CD4-positive, CD25-positive, alpha-beta regulatory T cell (primary cell): Measurements from ENCODE around the gene ABLIM3. TPM values are rescaled to one million over a fixed set of nuclear protein-coding genes. Genes with fewer than 3 reads are reported as not detected.
"Not testable (repeated sequence)": the region's sequence is repeated elsewhere in the genome, so short reads cannot be mapped to it uniquely, and the experiment has no call there.

Experiments used
- ATAC-seq, 2 donors: fragments of 150-1000 bp; cut with Tn5 transposase; one replicate each; pipeline ENCODE4 v1.10.0; 2021; ENCODE audit warnings: low read depth in 2 of 2, moderate number of reproducible peaks in 2 of 2, moderate library complexity in 1 of 2
- DNase-seq, 3 donors: peaks; one replicate each; pipeline versions ENCODE4 v3.0.0 to v3.0.0-alpha.2; 2012 to 2022; ENCODE audit warnings: mixed read lengths in 1 of 3
- H3K27ac ChIP-seq: one replicate; pipeline ENCODE4 v1.7.0; 2013; ENCODE audit warnings: mild to moderate bottlenecking, low read length; ENCODE audit not compliant: insufficient read depth, poor library complexity, severe bottlenecking
- H3K27me3 ChIP-seq: one replicate; pipeline ENCODE4 v1.7.0; 2013; ENCODE audit warnings: low read length; ENCODE audit not compliant: control insufficient read depth, insufficient read depth
- H3K36me3 ChIP-seq: one replicate; pipeline ENCODE4 v1.7.0; 2013; ENCODE audit warnings: mild to moderate bottlenecking, low read length, moderate library complexity; ENCODE audit not compliant: control insufficient read depth, insufficient read depth
- H3K4me1 ChIP-seq: 2 replicates; pipeline ENCODE4 v1.7.0; 2013; ENCODE audit warnings: mild to moderate bottlenecking, low read length; ENCODE audit not compliant: insufficient read depth, control insufficient read depth, poor library complexity, severe bottlenecking
- H3K4me3 ChIP-seq: one replicate; pipeline ENCODE4 v1.7.0; 2013; ENCODE audit warnings: low read depth, mild to moderate bottlenecking, low read length, moderate library complexity
- H3K9me3 ChIP-seq, 2 experiments: 1 replicate in 1 of 2; 2 replicates in 1 of 2; pipeline ENCODE4 v1.7.0; 2013; ENCODE audit warnings: low read length in 2 of 2, mild to moderate bottlenecking in 1 of 2, moderate library complexity in 1 of 2; ENCODE audit not compliant: control insufficient read depth in 2 of 2
- H3K27ac Mint-ChIP-seq, 3 donors: one replicate each; pipeline ENCODE4 v1.8.0; 2020 to 2022; ENCODE audit warnings: mild to moderate bottlenecking in 3 of 3, mixed read lengths in 3 of 3, moderate library complexity in 2 of 3
- H3K27me3 Mint-ChIP-seq: one replicate; pipeline ENCODE4 v1.8.0; 2022; ENCODE audit warnings: mild to moderate bottlenecking, mixed read lengths
- H3K36me3 Mint-ChIP-seq: one replicate; pipeline ENCODE4 v1.8.0; 2020; ENCODE audit warnings: mixed read lengths
- H3K4me1 Mint-ChIP-seq, 4 donors: one replicate each; pipeline ENCODE4 v1.8.0; 2020 to 2022; ENCODE audit warnings: mixed read lengths in 4 of 4, mild to moderate bottlenecking in 1 of 4
- H3K4me3 Mint-ChIP-seq, 4 donors: one replicate each; pipeline ENCODE4 v1.8.0; 2020 to 2022; ENCODE audit warnings: mild to moderate bottlenecking in 4 of 4, mixed read lengths in 4 of 4, moderate library complexity in 3 of 4
- H3K9me3 Mint-ChIP-seq, 7 donors: one replicate each; pipeline ENCODE4 v1.8.0; 2020 to 2022; ENCODE audit warnings: mixed read lengths in 7 of 7, mild to moderate bottlenecking in 3 of 7, moderate library complexity in 2 of 7
- polyA plus RNA-seq, 4 donors: library from polyadenylated mRNA; unstranded; fragments of 300-500 nt; fragmentation: Illumina TruSeq; gene quantifications; one replicate each; pipeline ENCODE4 v1.2.3, GENCODE V29; 2021
- total RNA-seq: library from RNA; stranded (reverse); gene quantifications from one replicate; pipeline ENCODE4 v1.2.3, GENCODE V29; 2022

ABLIM3 gene
- total and polyA plus RNA-seq, 5 donors from 2014 or later, result 0.29 to 1.8 (median 0.44) TPM; not detected in 2

- no peak for DNase-seq
- H3K36me3 ChIP-seq, result no peaks in the 10 kb centered on the region
- peaks cover 9 to 12% of the 10 kb centered on the region in 2 experiments for H3K9me3 ChIP-seq
- Mint-ChIP-seq H3K9me3 (peaks cover 0 to 12% (median 2%) of the 10 kb centered on the region in 7 donors), H3K27ac (no peak overlapping the region), H3K27me3 (peaks cover 39% of the 10 kb centered on the region), H3K4me1 (peaks cover 0 to 20% (median 9%) of the 10 kb centered on the region in 4 donors), H3K36me3 (peaks cover 3% of the 10 kb centered on the region), H3K4me3 (no peak overlapping the region)
- H3K4me3 ChIP-seq, result no peak overlapping the region
- H3K27me3 ChIP-seq, result peaks cover 15% of the 10 kb centered on the region
- H3K4me1 ChIP-seq, result peaks cover 11% of the 10 kb centered on the region
- ATAC-seq, result no peak
- no peak overlapping the region for H3K27ac ChIP-seq
These were observed 126.1 kb downstream of the ABLIM3 start for GRCh38 chr5:149267241-149267973.

DNA sequence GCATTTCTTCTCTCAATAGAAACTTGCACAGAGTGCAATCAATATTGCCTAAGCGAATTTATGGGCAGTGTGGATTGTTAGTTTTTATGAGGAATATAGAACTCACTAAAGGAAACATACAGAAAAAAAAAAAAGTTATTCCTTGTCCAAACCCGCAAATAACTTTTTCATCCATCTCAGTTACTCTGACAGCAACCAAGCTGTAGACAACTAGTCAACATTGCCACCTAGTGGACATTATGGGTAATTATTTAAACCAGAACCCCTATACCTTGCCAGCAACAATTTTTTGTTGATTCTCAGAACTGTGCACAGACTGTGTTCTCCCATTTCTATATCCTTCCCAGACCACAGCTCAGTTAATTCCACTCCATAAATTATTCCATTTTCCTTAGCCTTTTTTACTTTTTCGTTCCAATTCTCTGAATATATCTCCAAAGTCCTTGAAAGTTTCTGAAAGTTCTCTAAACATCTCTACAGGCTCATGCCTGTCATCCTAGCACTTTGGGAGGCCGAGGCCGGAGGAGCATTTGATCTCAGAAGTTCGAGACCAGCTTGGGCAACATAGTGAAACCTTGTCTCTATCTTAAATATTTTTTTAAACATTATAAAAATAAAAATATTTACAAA is 127.8 kb downstream of the ABLIM3 start:
- peaks cover 21% of the 10 kb centered on the region for H3K27me3 ChIP-seq
- Mint-ChIP-seq H3K27me3 (peaks cover 55% of the 10 kb centered on the region), H3K4me1 (peaks cover 0 to 21% (median 9%) of the 10 kb centered on the region in 4 donors), H3K36me3 (peaks cover 3% of the 10 kb centered on the region), H3K9me3 (peaks cover 0 to 12% (median 2%) of the 10 kb centered on the region in 7 donors), H3K4me3 (no peak overlapping the region), H3K27ac (no peak overlapping the region)
- no peak overlapping the region for H3K27ac ChIP-seq
- H3K36me3 ChIP-seq, result no peaks in the 10 kb centered on the region
- ATAC-seq, result peak; percentile 43 to 58
- H3K9me3 ChIP-seq, result peaks cover 9 to 12% of the 10 kb centered on the region in 2 experiments
- peaks cover 12% of the 10 kb centered on the region for H3K4me1 ChIP-seq
- no peak overlapping the region for H3K4me3 ChIP-seq
- DNase-seq, result peak in 2 of 3 donors; percentile 54 to 62

- Histone ChIP-seq H3K27me3 (peaks cover 27% of the 10 kb centered on the region), H3K27ac (no peak overlapping the region), H3K4me3 (no peak overlapping the region), H3K4me1 (peaks cover 12% of the 10 kb centered on the region), H3K9me3 (peaks cover 9 to 12% of the 10 kb centered on the region in 2 experiments), H3K36me3 (no peaks in the 10 kb centered on the region)
- Mint-ChIP-seq H3K4me3 (peak overlapping the region; percentile 13 to 73 (median 55)), H3K4me1 (peaks cover 0 to 15% (median 4%) of the 10 kb centered on the region in 4 donors), H3K27me3 (peaks cover 56% of the 10 kb centered on the region), H3K27ac (no peak overlapping the region), H3K9me3 (peaks cover 0 to 12% (median 2%) of the 10 kb centered on the region in 7 donors), H3K36me3 (peaks cover 3% of the 10 kb centered on the region)
- no peak for DNase-seq
- ATAC-seq, result no peak
These were observed 130.0 kb downstream of the ABLIM3 start for GRCh38 chr5:149271195-149271715.

DNA sequence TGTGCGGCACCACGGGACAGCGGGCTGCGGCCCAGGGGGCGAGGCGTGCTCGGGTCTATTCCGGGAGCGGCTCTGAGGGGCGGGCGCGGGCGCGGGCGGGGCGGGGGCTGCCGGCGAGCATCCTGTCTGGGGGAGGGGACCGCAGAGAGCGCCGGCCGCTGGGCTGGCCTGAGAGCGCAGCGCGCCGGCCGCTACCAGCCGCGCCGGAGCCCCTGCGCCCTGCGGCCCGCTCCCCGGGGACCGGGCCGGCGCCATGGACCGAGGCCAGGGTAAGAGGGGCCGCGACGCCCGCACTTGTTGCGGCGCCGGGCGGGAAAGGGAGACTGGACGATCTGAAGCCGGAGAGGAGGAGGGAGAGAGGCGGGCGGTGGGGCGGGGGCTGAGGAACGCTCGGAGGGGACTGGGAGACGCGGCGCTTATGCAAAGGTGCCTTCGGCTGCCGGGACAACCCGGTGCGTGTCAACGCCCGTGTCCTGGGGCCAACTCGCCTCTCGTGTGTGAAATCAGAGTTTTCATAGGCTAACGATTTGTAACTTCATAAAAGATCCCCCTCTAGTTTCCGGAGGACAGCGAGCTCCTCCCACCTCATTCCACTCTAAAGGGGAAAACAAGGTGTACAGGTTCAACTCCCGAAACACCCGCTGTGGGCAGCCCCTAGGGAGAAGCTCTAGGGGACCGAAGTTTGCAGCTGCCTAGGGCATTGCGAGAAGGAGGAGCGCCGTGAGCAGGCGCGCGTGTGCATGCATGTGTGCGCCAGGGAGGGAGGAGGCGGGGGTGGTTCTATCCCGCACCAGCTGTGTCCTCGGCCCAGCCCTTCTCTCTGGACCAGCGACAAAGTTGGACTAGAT is 130.6 kb downstream of the ABLIM3 start, which contains the start of gene AFAP1L1:
Gene AFAP1L1 (plus strand): TSS at position 144 of the 848 bp plus-strand sequence. CDS start 110 bp downstream, at position 254.
- peak in 1 of 2 donors; percentile 35 for ATAC-seq
- H3K27me3 Mint-ChIP-seq, result peaks cover 63% of the 10 kb centered on the region
- Histone ChIP-seq H3K4me3 (no peak within 1 kb of the TSS), H3K9me3 (peaks cover 9 to 12% of the 10 kb centered on the region in 2 experiments), H3K4me1 (peaks cover 12% of the 10 kb centered on the region), H3K27me3 (peaks cover 31% of the 10 kb centered on the region), H3K27ac (no peak within 1 kb of the TSS), H3K36me3 (no peaks in the 10 kb centered on the region)
- peaks cover 0 to 15% (median 4%) of the 10 kb centered on the region in 4 donors for H3K4me1 Mint-ChIP-seq
- H3K36me3 Mint-ChIP-seq, result peaks cover 3% of the 10 kb centered on the region
- peak in 2 of 3 donors; percentile 8 to 17 for DNase-seq
- H3K27ac Mint-ChIP-seq, result no peak within 1 kb of the TSS
- H3K9me3 Mint-ChIP-seq, result peaks cover 0 to 12% (median 2%) of the 10 kb centered on the region in 7 donors
- H3K4me3 Mint-ChIP-seq, result peak within 1 kb of the TSS; percentile 48 to 90 (median 80)

GRCh38 chr5:149272781-149273180 is 131.5 kb downstream of the ABLIM3 start:
- peaks cover 63% of the 10 kb centered on the region for H3K27me3 Mint-ChIP-seq
- H3K27me3 ChIP-seq, result peaks cover 31% of the 10 kb centered on the region
- H3K9me3 Mint-ChIP-seq, H3K4me3 ChIP-seq, H3K36me3 Mint-ChIP-seq, H3K27ac Mint-ChIP-seq, H3K36me3 ChIP-seq, DNase-seq, H3K27ac ChIP-seq, ATAC-seq: not testable (repeated sequence)
- peak overlapping the region in 1 of 4 donors; percentile 90 for H3K4me3 Mint-ChIP-seq
- peaks cover 12% of the 10 kb centered on the region for H3K4me1 ChIP-seq
- peaks cover 0 to 15% (median 4%) of the 10 kb centered on the region in 4 donors for H3K4me1 Mint-ChIP-seq
- H3K9me3 ChIP-seq, result peaks cover 9 to 12% of the 10 kb centered on the region in 2 experiments

- peaks cover 0 to 15% (median 4%) of the 10 kb centered on the region in 4 donors for H3K4me1 Mint-ChIP-seq
- peaks cover 61% of the 10 kb centered on the region for H3K27me3 Mint-ChIP-seq
- H3K27me3 ChIP-seq, result peaks cover 29% of the 10 kb centered on the region
- no peak overlapping the region for H3K4me3 Mint-ChIP-seq
- ATAC-seq (no peak), DNase-seq (no peak)
- peaks cover 3% of the 10 kb centered on the region for H3K36me3 Mint-ChIP-seq
- no peak overlapping the region for H3K4me3 ChIP-seq
- peaks cover 12% of the 10 kb centered on the region for H3K4me1 ChIP-seq
- H3K9me3 Mint-ChIP-seq, result peaks cover 0 to 6% (median 2%) of the 10 kb centered on the region in 7 donors
- no peaks in the 10 kb centered on the region for H3K36me3 ChIP-seq
- no peak overlapping the region for H3K27ac ChIP-seq
- H3K9me3 ChIP-seq, result peaks cover 7 to 10% of the 10 kb centered on the region in 2 experiments
- no peak overlapping the region for H3K27ac Mint-ChIP-seq
These were observed 131.9 kb downstream of the ABLIM3 start for GRCh38 chr5:149273237-149273636.

GRCh38 chr5:149273950-149274349 is 132.7 kb downstream of the ABLIM3 start:
- Mint-ChIP-seq H3K9me3 (peaks cover 0 to 4% (median 0%) of the 10 kb centered on the region in 7 donors), H3K27me3 (peaks cover 65% of the 10 kb centered on the region), H3K27ac (peak overlapping the region in 1 of 3 donors; percentile 77), H3K36me3 (peaks cover 3% of the 10 kb centered on the region), H3K4me3 (no peak overlapping the region), H3K4me1 (peaks cover 0 to 15% (median 4%) of the 10 kb centered on the region in 4 donors)
- H3K4me1 ChIP-seq, result peaks cover 12% of the 10 kb centered on the region
- DNase-seq (no peak), ATAC-seq (no peak)
- H3K27ac ChIP-seq, result no peak overlapping the region
- no peaks in the 10 kb centered on the region for H3K36me3 ChIP-seq
- no peak overlapping the region for H3K4me3 ChIP-seq
- peaks cover under 1 to 3% of the 10 kb centered on the region in 2 experiments for H3K9me3 ChIP-seq
- peaks cover 27% of the 10 kb centered on the region for H3K27me3 ChIP-seq
